CD14-positive monocyte (primary cell): Measurements from ENCODE around the gene G6PD. TPM values are rescaled to one million over a fixed set of nuclear protein-coding genes. Genes with fewer than 3 reads are reported as not detected.
"Not testable (repeated sequence)": the region's sequence is repeated elsewhere in the genome, so short reads cannot be mapped to it uniquely, and the experiment has no call there.

Experiments used
- DNase-seq, 3 donors: peaks; one replicate each; pipeline ENCODE4 v3.0.0-alpha.2; 2011 to 2022
- H2AFZ ChIP-seq: 2 replicates; pipeline ENCODE4 v1.6.0; 2012; ENCODE audit warnings: mild to moderate bottlenecking, low read depth, low read length, inconsistent platforms; ENCODE audit not compliant: insufficient read depth, poor library complexity, severe bottlenecking
- H3K27ac ChIP-seq, 2 donors: 1 replicate in 1 of 2; 2 replicates in 1 of 2; pipeline ENCODE4 v1.5.1; 2012 to 2013; ENCODE audit warnings: low read length in 2 of 2, control low read depth in 1 of 2, inconsistent platforms in 1 of 2, low read depth in 1 of 2, mild to moderate bottlenecking in 1 of 2
- H3K27me3 ChIP-seq, 2 donors: one replicate each; pipeline versions ENCODE4 v1.6.0 to v1.6.1; 2011 to 2013; ENCODE audit warnings: low read length in 2 of 2; ENCODE audit not compliant: control insufficient read depth in 2 of 2, insufficient read depth in 2 of 2
- H3K36me3 ChIP-seq, 2 donors: replicated peaks in 1 of 2; 1 replicate in 1 of 2; 2 replicates in 1 of 2; pipeline versions ENCODE4 v1.5.1 to v1.6.1; 2012 to 2013; ENCODE audit warnings: low read length in 2 of 2, control low read depth in 1 of 2, inconsistent platforms in 1 of 2, mild to moderate bottlenecking in 1 of 2; ENCODE audit not compliant: insufficient read depth in 2 of 2, control insufficient read depth in 1 of 2
- H3K4me1 ChIP-seq, 2 donors: 1 replicate in 1 of 2; 2 replicates in 1 of 2; pipeline versions ENCODE4 v1.5.1 to v1.6.1; 2012 to 2013; ENCODE audit warnings: low read length in 2 of 2, control low read depth in 1 of 2, inconsistent platforms in 1 of 2, mild to moderate bottlenecking in 1 of 2, moderate library complexity in 1 of 2; ENCODE audit not compliant: insufficient read depth in 2 of 2, control insufficient read depth in 1 of 2
- H3K4me2 ChIP-seq: replicated peaks from 2 replicates; pipeline ENCODE3; 2012; ENCODE audit warnings: low read length, moderate library complexity, mild to moderate bottlenecking; ENCODE audit not compliant: poor library complexity, severe bottlenecking; ENCODE audit errors: extremely low read depth
- H3K4me3 ChIP-seq, 3 experiments: fragments of 200-600 bp in 1 of 3; sonication (generic) in 1 of 3; replicated peaks in 1 of 3; 1 replicate in 2 of 3; 2 replicates in 1 of 3; pipeline ENCODE4 v1.5.1; 2011 to 2013; ENCODE audit warnings: low read length in 3 of 3, mild to moderate bottlenecking in 3 of 3, control low read depth in 2 of 3, low read depth in 2 of 3, inconsistent platforms in 1 of 3, moderate library complexity in 1 of 3
- H3K79me2 ChIP-seq: 2 replicates; pipeline ENCODE4 v1.6.0; 2012; ENCODE audit warnings: mild to moderate bottlenecking, control low read depth, inconsistent platforms, low read length, moderate library complexity; ENCODE audit not compliant: insufficient read depth
- H3K9ac ChIP-seq: 2 replicates; pipeline ENCODE4 v1.6.0; 2017; ENCODE audit warnings: low read length, mild to moderate bottlenecking; ENCODE audit not compliant: insufficient read depth, poor library complexity, severe bottlenecking
- H3K9me3 ChIP-seq, 2 donors: replicated peaks in 1 of 2; 1 replicate in 1 of 2; 2 replicates in 1 of 2; pipeline versions ENCODE4 v1.5.1 to v1.6.1; 2012 to 2013; ENCODE audit warnings: low read length in 2 of 2, control low read depth in 1 of 2; ENCODE audit not compliant: control insufficient read depth in 1 of 2, insufficient read depth in 1 of 2
- H4K20me1 ChIP-seq: 2 replicates; pipeline ENCODE4 v1.6.0; 2012; ENCODE audit warnings: mild to moderate bottlenecking, low read length, control low read depth, moderate library complexity; ENCODE audit not compliant: insufficient read depth
- H3K27ac Mint-ChIP-seq, 7 donors: one replicate each; pipeline ENCODE4 v1.8.0; 2020; ENCODE audit warnings: mild to moderate bottlenecking in 7 of 7, mixed read lengths in 7 of 7, moderate library complexity in 6 of 7, inconsistent platforms in 2 of 7
- H3K27me3 Mint-ChIP-seq, 3 donors: one replicate each; pipeline ENCODE4 v1.8.0; 2021 to 2022; ENCODE audit warnings: low read depth in 3 of 3, mild to moderate bottlenecking in 3 of 3, mixed read lengths in 3 of 3, moderate library complexity in 3 of 3, inconsistent platforms in 1 of 3
- H3K36me3 Mint-ChIP-seq, 2 donors: one replicate each; pipeline ENCODE4 v1.8.0; 2020; ENCODE audit warnings: mixed read lengths in 2 of 2, inconsistent platforms in 1 of 2, mild to moderate bottlenecking in 1 of 2
- H3K4me1 Mint-ChIP-seq: one replicate; pipeline ENCODE4 v1.8.0; 2020; ENCODE audit warnings: mild to moderate bottlenecking, mixed read lengths
- H3K4me3 Mint-ChIP-seq, 2 donors: one replicate each; pipeline ENCODE4 v1.8.0; 2020; ENCODE audit warnings: mild to moderate bottlenecking in 2 of 2, mixed read lengths in 2 of 2, moderate library complexity in 1 of 2
- H3K9me3 Mint-ChIP-seq, 7 donors: one replicate each; pipeline ENCODE4 v1.8.0; 2020 to 2022; ENCODE audit warnings: mixed read lengths in 7 of 7, mild to moderate bottlenecking in 6 of 7, moderate library complexity in 6 of 7, inconsistent platforms in 2 of 7
- WGBS: methylation state at CpG from one replicate; pipeline ENCODE4 v1.1.5; 2013; ENCODE audit warnings: missing lambda C conversion rate; ENCODE audit not compliant: insufficient coverage; 5-methylcytosine and 5-hydroxymethylcytosine counted together
- intact Hi-C, 2 donors: fragments of 100-400 bp; cut with micrococcal nuclease; formaldehyde crosslinking; loops; one replicate each; pipeline versions ENCODE4 v1.15.0 to v1.15.1; 2023
- polyA plus RNA-seq, 3 donors: library from polyadenylated mRNA; depleted of rRNA in 1 of 3; unstranded in 2 of 3; stranded (reverse) in 1 of 3; fragments of 300-500 nt in 2 of 3; fragments of >200 nt in 1 of 3; fragmentation: Illumina TruSeq in 2 of 3; gene quantifications; 1 replicate in 2 of 3; 2 replicates in 1 of 3; pipeline ENCODE4 v1.2.3, GENCODE V29; 2012 to 2021
- TF ChIP-seq, protein P1 (sequence below): fragments of 200-600 bp; IDR thresholded peaks from one replicate; pipeline ENCODE4 v1.8.0; 2022; ENCODE audit warnings: antibody characterized with exemption, mild to moderate bottlenecking

G6PD gene
- polyA plus RNA-seq, 3 donors = 10.7 to 165 (median 14.7) TPM

DNA sequence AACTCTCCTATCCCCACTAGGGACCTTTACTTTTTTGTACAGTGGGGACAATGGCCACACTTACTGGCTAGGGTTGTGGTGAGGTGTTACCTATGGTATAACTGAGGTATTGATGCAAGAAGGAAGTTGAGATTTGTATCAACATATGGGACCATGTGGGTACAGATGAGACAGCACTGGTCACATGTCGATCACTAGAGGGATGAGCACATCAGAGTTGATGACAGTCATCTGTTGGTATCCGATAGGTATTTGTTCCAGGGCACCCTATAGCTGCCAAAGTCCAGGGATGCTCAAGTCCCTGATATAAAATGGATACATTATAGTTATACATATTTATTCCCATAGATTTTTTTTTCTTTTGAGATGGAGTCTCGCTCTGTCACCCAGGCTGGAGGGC lies 43.7 kb downstream of the G6PD start:
- H3K4me1 Mint-ChIP-seq = no peaks in the 10 kb centered on the region
- peaks cover 20 to 25% of the 10 kb centered on the region in 2 donors for H3K36me3 Mint-ChIP-seq
- TF ChIP-seq, protein P1, sequence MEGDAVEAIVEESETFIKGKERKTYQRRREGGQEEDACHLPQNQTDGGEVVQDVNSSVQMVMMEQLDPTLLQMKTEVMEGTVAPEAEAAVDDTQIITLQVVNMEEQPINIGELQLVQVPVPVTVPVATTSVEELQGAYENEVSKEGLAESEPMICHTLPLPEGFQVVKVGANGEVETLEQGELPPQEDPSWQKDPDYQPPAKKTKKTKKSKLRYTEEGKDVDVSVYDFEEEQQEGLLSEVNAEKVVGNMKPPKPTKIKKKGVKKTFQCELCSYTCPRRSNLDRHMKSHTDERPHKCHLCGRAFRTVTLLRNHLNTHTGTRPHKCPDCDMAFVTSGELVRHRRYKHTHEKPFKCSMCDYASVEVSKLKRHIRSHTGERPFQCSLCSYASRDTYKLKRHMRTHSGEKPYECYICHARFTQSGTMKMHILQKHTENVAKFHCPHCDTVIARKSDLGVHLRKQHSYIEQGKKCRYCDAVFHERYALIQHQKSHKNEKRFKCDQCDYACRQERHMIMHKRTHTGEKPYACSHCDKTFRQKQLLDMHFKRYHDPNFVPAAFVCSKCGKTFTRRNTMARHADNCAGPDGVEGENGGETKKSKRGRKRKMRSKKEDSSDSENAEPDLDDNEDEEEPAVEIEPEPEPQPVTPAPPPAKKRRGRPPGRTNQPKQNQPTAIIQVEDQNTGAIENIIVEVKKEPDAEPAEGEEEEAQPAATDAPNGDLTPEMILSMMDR = no peak
- Histone ChIP-seq H3K79me2 (no peaks in the 10 kb centered on the region), H3K27me3 (no peaks in the 10 kb centered on the region), H3K4me2 (no peak overlapping the region), H3K36me3 (peaks cover 11 to 19% of the 10 kb centered on the region in 2 donors), H3K27ac (no peak overlapping the region), H3K9me3 (no peaks in the 10 kb centered on the region), H3K4me3 (no peak overlapping the region), H3K4me1 (no peaks in the 10 kb centered on the region), H4K20me1 (no peaks in the 10 kb centered on the region), H2AFZ (no peak overlapping the region), H3K9ac (no peak overlapping the region)
- intact Hi-C loops = no loop called here
- peaks cover 2 to 3% (median 2%) of the 10 kb centered on the region in 3 donors for H3K27me3 Mint-ChIP-seq
- H3K9me3 Mint-ChIP-seq = peaks cover 0 to 4% (median 0%) of the 10 kb centered on the region in 7 donors
- DNase-seq = no peak
- no CpG with 5 or more reads among the region's 3 CpGs for WGBS
- H3K27ac Mint-ChIP-seq = peak overlapping the region in 1 of 7 donors; percentile 8
- H3K4me3 Mint-ChIP-seq = no peak overlapping the region

- no peak overlapping the region for H2AFZ ChIP-seq
- H3K9ac ChIP-seq = no peak overlapping the region
- peaks cover 4 to 7% of the 10 kb centered on the region in 2 donors for H3K4me1 ChIP-seq
- no peak overlapping the region for H3K4me3 Mint-ChIP-seq
- H3K27ac ChIP-seq = no peak overlapping the region
- intact Hi-C loops = no loop called here
- no peak overlapping the region for H3K4me2 ChIP-seq
- no peaks in the 10 kb centered on the region for H3K79me2 ChIP-seq
- H3K9me3 ChIP-seq = no peaks in the 10 kb centered on the region
- no peak overlapping the region for H3K27ac Mint-ChIP-seq
- peaks cover 16 to 20% of the 10 kb centered on the region in 2 donors for H3K36me3 Mint-ChIP-seq
- H4K20me1 ChIP-seq = no peaks in the 10 kb centered on the region
- peaks cover 2 to 3% (median 2%) of the 10 kb centered on the region in 3 donors for H3K27me3 Mint-ChIP-seq
- H3K4me1 Mint-ChIP-seq = peaks cover 8% of the 10 kb centered on the region
- WGBS = 100% methylated on average over 2 of the region's 8 CpGs
- TF ChIP-seq, protein P1 = no peak
- H3K27me3 ChIP-seq = no peaks in the 10 kb centered on the region
- peaks cover 6 to 14% of the 10 kb centered on the region in 2 donors for H3K36me3 ChIP-seq
- no peak overlapping the region for H3K4me3 ChIP-seq
- H3K9me3 Mint-ChIP-seq = peaks cover 0 to 4% (median 0%) of the 10 kb centered on the region in 7 donors
- no peak for DNase-seq
These were observed 44.5 kb downstream of the G6PD start for GRCh38 chrX:154502098-154502497.

DNA sequence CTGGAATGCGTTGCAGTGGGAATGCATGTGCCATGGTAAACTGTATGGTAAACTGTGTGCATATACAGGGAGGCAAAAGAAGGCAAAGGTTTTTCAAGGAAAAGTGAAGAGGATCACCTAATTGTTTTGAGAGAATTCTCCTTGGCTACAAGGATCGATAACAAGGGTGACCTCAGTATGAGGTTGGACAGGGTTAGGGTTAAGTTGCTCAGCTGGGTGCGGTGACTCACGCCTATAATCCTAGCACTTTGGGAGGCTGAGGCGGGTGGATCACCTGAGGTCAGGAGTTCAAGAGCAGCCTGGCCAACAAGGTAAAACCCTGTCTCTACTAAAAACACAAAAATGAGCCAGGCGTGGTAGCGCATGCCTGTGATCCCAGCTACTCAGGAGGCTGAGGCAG lies 45.2 kb downstream of the G6PD start:
- H3K9me3 ChIP-seq, H4K20me1 ChIP-seq, H3K4me1 Mint-ChIP-seq, H3K4me2 ChIP-seq, H3K4me1 ChIP-seq, DNase-seq, H3K27me3 Mint-ChIP-seq, H3K9me3 Mint-ChIP-seq, H3K27me3 ChIP-seq, H3K9ac ChIP-seq, H3K79me2 ChIP-seq, intact Hi-C loops, H3K27ac ChIP-seq, H3K4me3 ChIP-seq, H3K36me3 ChIP-seq, H2AFZ ChIP-seq, H3K27ac Mint-ChIP-seq, H3K4me3 Mint-ChIP-seq: not testable (repeated sequence)
- peaks cover 13 to 16% of the 10 kb centered on the region in 2 donors for H3K36me3 Mint-ChIP-seq
- no CpG with 5 or more reads among the region's 7 CpGs for WGBS
